Small intestine (tissue), 7 donors: Measurements from ENCODE around the gene RUNX1. TPM values are rescaled to one million over a fixed set of nuclear protein-coding genes. Genes with fewer than 3 reads are reported as not detected.

ENCODE experiments used
- DNase-seq, 2 donors: peaks; one replicate each; pipeline versions ENCODE4 v3.0.0 to v3.0.0-alpha.2; 2013
- FAIRE-seq: peaks from 2 replicates; lab custom pipeline; 2012; peaks lifted over from hg19 to GRCh38; lab: Jason Lieb, UNC
- H3K27ac ChIP-seq, 3 donors: one replicate each; pipeline ENCODE4 v1.5.1; 2013; ENCODE audit warnings: low read length in 2 of 3, mild to moderate bottlenecking in 2 of 3, control low read depth in 1 of 3, inconsistent platforms in 1 of 3, low read depth in 1 of 3, moderate library complexity in 1 of 3
- H3K27me3 ChIP-seq, 3 donors: one replicate each; pipeline ENCODE4 v1.6.1; 2013; ENCODE audit warnings: low read length in 3 of 3, inconsistent platforms in 1 of 3; ENCODE audit not compliant: control insufficient read depth in 3 of 3, insufficient read depth in 3 of 3
- H3K36me3 ChIP-seq, 3 donors: one replicate each; pipeline ENCODE4 v1.6.1; 2013; ENCODE audit warnings: low read length in 3 of 3, inconsistent platforms in 1 of 3, low read depth in 1 of 3, mild to moderate bottlenecking in 1 of 3, moderate library complexity in 1 of 3; ENCODE audit not compliant: control insufficient read depth in 3 of 3, insufficient read depth in 2 of 3
- H3K4me1 ChIP-seq, 3 donors: one replicate each; pipeline ENCODE4 v1.6.1; 2013; ENCODE audit warnings: low read length in 2 of 3, inconsistent platforms in 1 of 3, low read depth in 1 of 3, mild to moderate bottlenecking in 1 of 3, moderate library complexity in 1 of 3; ENCODE audit not compliant: control insufficient read depth in 3 of 3, insufficient read depth in 2 of 3
- H3K4me3 ChIP-seq, 3 donors: one replicate each; pipeline ENCODE4 v1.5.1; 2013; ENCODE audit warnings: low read length in 3 of 3, control low read depth in 1 of 3, inconsistent platforms in 1 of 3, low read depth in 1 of 3, mild to moderate bottlenecking in 1 of 3, moderate library complexity in 1 of 3
- H3K9me3 ChIP-seq, 2 donors: one replicate each; pipeline ENCODE4 v1.6.1; 2013; ENCODE audit warnings: low read depth in 1 of 2, low read length in 1 of 2; ENCODE audit not compliant: control insufficient read depth in 2 of 2, insufficient read depth in 1 of 2
- WGBS, 3 donors: extraction: QIAGEN DNeasy Blood & Tissue Kit; methylation state at CpG; one replicate each; pipeline ENCODE4 v1.1.7; 2013; 5-methylcytosine and 5-hydroxymethylcytosine counted together
- polyA plus RNA-seq, 4 donors: library from polyadenylated mRNA; stranded (reverse) in 3 of 4; unstranded in 1 of 4; fragments of 200-250 nt in 3 of 4; fragments of 120-200 nt in 1 of 4; gene quantifications; one replicate each; pipeline versions ENCODE4 v1.2.1 to v1.2.3, GENCODE V29; 2013
- donor health status: healthy with polysubstance abuse.
- donor health status: control.
- donor health status: control.
- donor health status: Bipolar disorder and iron deficiency.
- donor health status: healthy.

The RUNX1 gene
- polyA plus RNA-seq, 4 donors = 2.5 to 6.2 (median 4.5) TPM

DNA sequence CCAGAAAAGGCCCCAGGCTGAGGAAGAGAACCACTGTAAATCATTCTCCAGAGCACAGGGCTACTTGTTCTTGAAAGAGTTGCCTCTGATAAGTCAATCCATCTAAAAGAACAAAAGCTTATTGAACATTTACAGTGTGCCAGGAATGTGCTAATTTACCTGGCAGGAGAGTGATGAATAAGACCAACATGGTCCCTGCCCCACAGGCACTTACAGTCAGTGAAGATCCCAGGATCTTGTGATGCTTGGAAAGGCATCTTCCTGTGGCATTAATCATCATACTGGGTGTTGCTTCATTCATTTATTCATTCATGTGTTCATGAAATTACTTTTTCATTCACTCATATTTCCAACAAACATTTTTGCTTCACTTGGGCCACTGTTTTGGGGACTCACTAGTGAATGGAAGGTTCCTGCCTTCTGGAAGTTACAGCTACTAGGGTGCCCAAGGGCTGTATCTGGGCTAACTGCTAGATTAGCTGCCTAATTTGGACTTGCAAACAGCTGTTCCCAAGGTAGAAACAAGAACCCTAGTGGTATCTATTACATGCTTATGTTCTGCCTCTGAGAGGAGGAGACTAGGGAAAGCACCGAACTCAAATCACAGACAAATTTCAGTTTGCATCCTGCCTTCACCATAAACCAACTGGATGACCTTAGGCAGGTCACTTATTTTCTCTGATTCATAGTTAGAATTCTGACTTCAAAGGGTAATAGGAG is 246.8 kb downstream of the RUNX1 start:
- peaks cover 3 to 47% (median 4%) of the 10 kb centered on the region in 3 donors for H3K4me1 ChIP-seq
- peak overlapping the region in 1 of 3 donors; percentile 96 for H3K27ac ChIP-seq
- no peak for DNase-seq
- H3K27me3 ChIP-seq = no peaks in the 10 kb centered on the region
- H3K9me3 ChIP-seq = peaks cover 0 to 4% of the 10 kb centered on the region in 2 donors
- FAIRE-seq = no peak
- 85 to 90% (median 88%) methylated on average over 1 of the region's 1 CpG for WGBS, 3 donors
- H3K4me3 ChIP-seq = no peak overlapping the region
- H3K36me3 ChIP-seq = peaks cover 0 to 6% (median 2%) of the 10 kb centered on the region in 3 donors

- no peak overlapping the region for H3K4me3 ChIP-seq
- peak overlapping the region in 2 of 3 donors; percentile 19 to 96 for H3K27ac ChIP-seq
- no peaks in the 10 kb centered on the region for H3K27me3 ChIP-seq
- no peaks in the 10 kb centered on the region for H3K9me3 ChIP-seq
- peaks cover 0 to 3% (median 0%) of the 10 kb centered on the region in 3 donors for H3K36me3 ChIP-seq
- H3K4me1 ChIP-seq = peaks cover 3 to 53% (median 6%) of the 10 kb centered on the region in 3 donors
- DNase-seq (peak in 1 of 2 donors; percentile 38), FAIRE-seq (no peak)
- 46 to 64% (median 55%) methylated on average over 2 of the region's 2 CpGs for WGBS, 3 donors
These were observed 247.5 kb downstream of the RUNX1 start for GRCh38 chr21:34801519-34802132.

- DNase-seq = peak in 1 of 2 donors; percentile 65
- Histone ChIP-seq H3K36me3 (peaks cover 0 to 3% (median 0%) of the 10 kb centered on the region in 3 donors), H3K27ac (peak overlapping the region in 2 of 3 donors; percentile 34 to 96), H3K9me3 (no peaks in the 10 kb centered on the region), H3K4me1 (peaks cover 7 to 59% (median 11%) of the 10 kb centered on the region in 3 donors), H3K4me3 (no peak overlapping the region), H3K27me3 (no peaks in the 10 kb centered on the region)
- FAIRE-seq = no peak
- 47 to 65% (median 48%) methylated on average over 7 of the region's 7 CpGs for WGBS, 3 donors
These were observed 248.1 kb downstream of the RUNX1 start for GRCh38 chr21:34800797-34801518.

DNA sequence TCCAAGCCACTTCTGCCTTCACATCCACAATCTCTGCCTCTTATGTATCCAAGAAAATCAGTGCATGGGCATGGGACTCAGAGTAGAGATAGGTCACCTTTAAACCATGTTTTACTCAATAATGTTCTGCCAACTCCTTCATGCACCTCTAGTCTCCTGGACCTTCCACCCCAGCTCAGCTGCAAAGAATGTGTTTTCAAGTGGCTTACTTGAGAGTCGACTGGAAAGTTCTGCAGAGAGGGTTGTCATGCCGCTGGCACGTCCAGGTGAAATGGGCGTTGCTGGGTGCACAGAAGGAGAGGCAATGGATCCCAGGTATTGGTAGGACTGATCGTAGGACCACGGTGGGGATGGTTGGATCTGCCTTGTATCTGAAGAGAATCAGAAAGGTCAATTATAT is 250.0 kb downstream of the RUNX1 start:
- Histone ChIP-seq H3K36me3 (peaks cover 0 to 6% (median 0%) of the 10 kb centered on the region in 3 donors), H3K9me3 (no peaks in the 10 kb centered on the region), H3K4me1 (peaks cover 12 to 76% (median 18%) of the 10 kb centered on the region in 3 donors), H3K27me3 (no peaks in the 10 kb centered on the region), H3K4me3 (no peak overlapping the region), H3K27ac (peak overlapping the region in 2 of 3 donors; percentile 37 to 96)
- no peak for DNase-seq
- WGBS, 3 donors = 93 to 97% (median 95%) methylated on average over 6 of the region's 6 CpGs
- no peak for FAIRE-seq

DNA sequence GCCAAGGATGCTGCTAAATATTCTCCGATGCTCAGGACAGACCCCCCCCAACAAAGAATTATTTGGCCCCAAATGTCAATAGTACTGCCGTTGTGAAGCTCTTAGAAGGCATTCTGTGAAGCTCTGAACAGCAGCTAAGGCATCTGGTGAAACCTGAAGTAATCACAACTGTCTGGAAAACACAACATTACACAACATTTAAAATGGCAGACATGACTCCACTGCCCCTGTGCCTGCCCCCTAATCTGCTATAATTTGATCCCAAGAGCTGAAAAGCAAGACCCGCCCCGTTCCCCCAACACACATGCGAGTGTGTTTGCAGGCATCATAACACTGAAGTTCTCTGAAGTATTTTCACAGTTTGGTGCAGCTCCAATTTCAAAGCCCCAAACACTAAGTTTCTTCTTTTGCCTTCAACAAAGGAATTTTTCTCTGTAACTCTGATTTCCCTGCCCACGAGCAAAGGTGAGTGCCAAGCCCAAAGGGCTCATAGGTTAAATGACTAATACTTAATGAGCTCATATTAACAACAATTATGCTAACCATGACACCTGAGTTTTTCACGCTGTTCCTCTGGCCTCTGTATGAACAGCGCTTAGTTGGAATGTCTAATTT is 251.1 kb downstream of the RUNX1 start:
- Histone ChIP-seq H3K9me3 (no peaks in the 10 kb centered on the region), H3K4me3 (no peak overlapping the region), H3K36me3 (peaks cover 0 to 6% (median 0%) of the 10 kb centered on the region in 3 donors), H3K27ac (peak overlapping the region; percentile 77 to 96 (median 92)), H3K4me1 (peaks cover 12 to 76% (median 18%) of the 10 kb centered on the region in 3 donors), H3K27me3 (no peaks in the 10 kb centered on the region)
- FAIRE-seq (no peak), DNase-seq (peak; percentile 71 to 84)
- WGBS, 3 donors = 32 to 72% (median 52%) methylated on average over 8 of the region's 8 CpGs

- Histone ChIP-seq H3K36me3 (peaks cover 0 to 15% (median 3%) of the 10 kb centered on the region in 3 donors), H3K27me3 (no peaks in the 10 kb centered on the region), H3K27ac (peak overlapping the region; percentile 79 to 96 (median 92)), H3K9me3 (no peaks in the 10 kb centered on the region), H3K4me3 (no peak overlapping the region), H3K4me1 (peaks cover 12 to 75% (median 18%) of the 10 kb centered on the region in 3 donors)
- DNase-seq = peak; percentile 84 to 93
- FAIRE-seq = no peak
These were observed 251.9 kb downstream of the RUNX1 start for GRCh38 chr21:34797201-34797525.

- Histone ChIP-seq H3K36me3 (peaks cover 1 to 17% (median 3%) of the 10 kb centered on the region in 3 donors), H3K27me3 (no peaks in the 10 kb centered on the region), H3K9me3 (no peaks in the 10 kb centered on the region), H3K4me3 (no peak overlapping the region), H3K4me1 (peaks cover 12 to 70% (median 18%) of the 10 kb centered on the region in 3 donors), H3K27ac (peak overlapping the region; percentile 79 to 96 (median 92))
- FAIRE-seq (no peak), DNase-seq (peak in 1 of 2 donors; percentile 91)
- 22 to 62% (median 42%) methylated on average over 7 of the region's 7 CpGs for WGBS, 3 donors
These were observed 252.4 kb downstream of the RUNX1 start for GRCh38 chr21:34796518-34797200.
